ENCODE results near the gene USO1. TPM values are rescaled to one million over a fixed set of nuclear protein-coding genes. Genes with fewer than 3 reads are reported as not detected.
"Not testable (repeated sequence)": the region's sequence is repeated elsewhere in the genome, so short reads cannot be mapped to it uniquely, and the experiment has no call there.

USO1 gene, protein sequence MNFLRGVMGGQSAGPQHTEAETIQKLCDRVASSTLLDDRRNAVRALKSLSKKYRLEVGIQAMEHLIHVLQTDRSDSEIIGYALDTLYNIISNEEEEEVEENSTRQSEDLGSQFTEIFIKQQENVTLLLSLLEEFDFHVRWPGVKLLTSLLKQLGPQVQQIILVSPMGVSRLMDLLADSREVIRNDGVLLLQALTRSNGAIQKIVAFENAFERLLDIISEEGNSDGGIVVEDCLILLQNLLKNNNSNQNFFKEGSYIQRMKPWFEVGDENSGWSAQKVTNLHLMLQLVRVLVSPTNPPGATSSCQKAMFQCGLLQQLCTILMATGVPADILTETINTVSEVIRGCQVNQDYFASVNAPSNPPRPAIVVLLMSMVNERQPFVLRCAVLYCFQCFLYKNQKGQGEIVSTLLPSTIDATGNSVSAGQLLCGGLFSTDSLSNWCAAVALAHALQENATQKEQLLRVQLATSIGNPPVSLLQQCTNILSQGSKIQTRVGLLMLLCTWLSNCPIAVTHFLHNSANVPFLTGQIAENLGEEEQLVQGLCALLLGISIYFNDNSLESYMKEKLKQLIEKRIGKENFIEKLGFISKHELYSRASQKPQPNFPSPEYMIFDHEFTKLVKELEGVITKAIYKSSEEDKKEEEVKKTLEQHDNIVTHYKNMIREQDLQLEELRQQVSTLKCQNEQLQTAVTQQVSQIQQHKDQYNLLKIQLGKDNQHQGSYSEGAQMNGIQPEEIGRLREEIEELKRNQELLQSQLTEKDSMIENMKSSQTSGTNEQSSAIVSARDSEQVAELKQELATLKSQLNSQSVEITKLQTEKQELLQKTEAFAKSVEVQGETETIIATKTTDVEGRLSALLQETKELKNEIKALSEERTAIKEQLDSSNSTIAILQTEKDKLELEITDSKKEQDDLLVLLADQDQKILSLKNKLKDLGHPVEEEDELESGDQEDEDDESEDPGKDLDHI
- 105 and 141 TPM in 2 replicates for total RNA-seq

DNA sequence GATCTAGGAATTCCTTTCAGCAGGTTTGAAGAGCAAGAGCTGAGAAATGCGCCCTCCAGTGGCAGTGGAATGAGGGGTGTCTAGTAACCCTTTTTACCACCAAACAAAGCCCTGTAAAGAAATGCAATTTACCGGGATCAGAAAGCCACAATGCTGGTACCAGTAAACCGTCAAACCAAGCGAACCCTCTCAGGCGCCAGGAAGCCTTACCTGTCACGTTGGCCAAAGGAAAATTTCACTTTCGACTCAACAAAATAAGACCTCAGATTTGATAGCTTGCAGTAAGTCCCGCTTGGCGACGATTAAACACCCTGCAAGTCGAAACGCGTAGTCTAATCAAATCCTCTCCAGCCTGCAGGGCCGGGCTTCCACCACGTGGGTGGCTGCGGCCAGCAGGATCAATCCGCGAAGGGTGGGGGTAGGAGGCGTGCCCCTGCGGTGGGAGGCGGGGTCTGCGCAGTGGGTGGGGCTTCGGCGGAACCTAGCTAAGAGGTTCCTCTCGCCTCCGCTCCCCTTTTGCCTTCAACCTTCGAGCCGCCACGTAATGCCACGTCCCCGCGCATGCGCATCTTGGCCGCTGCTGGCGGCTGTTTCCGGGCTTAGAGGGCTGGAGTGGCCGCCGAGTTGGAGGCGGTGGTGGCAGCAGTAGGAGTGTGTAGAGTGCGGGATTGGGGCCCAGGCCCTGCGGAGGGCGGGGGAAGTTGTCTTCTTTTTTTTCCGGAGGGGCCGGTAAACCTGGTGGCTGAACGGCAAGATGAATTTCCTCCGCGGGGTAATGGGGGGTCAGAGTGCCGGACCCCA is at the start of gene USO1:
Gene USO1, plus strand, starts transcription at position 512 of the 801 bp plus-strand sequence. Its CDS starts 243 bp downstream, at position 755.
- DNase-seq = peak; percentile 100

DNA sequence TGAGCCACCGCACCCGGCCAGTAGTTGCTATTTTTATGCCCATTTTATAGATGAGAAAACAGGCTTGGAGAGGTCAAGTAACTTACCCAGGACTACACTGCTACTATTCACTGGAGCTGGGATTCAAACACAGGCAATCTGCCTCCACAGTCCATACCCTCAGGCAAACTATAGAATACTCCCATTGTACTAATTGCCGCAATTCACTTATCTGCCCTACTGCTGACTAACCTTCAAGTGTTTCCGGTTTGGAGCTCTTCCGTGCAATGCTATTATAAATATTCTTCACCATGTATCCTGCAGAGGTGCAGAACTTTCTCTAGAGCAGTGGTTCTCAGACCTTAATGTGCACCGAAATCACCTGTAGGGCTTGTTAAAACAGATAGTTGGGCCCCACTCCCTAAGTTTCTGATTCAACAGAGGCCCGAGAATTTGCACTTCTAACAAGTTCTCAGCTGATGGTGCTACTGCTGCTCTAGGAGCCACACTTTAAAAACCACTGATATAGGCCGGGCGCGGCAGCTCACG is 49.3 kb upstream of the USO1 start:
- peak; percentile 13 for DNase-seq

DNA sequence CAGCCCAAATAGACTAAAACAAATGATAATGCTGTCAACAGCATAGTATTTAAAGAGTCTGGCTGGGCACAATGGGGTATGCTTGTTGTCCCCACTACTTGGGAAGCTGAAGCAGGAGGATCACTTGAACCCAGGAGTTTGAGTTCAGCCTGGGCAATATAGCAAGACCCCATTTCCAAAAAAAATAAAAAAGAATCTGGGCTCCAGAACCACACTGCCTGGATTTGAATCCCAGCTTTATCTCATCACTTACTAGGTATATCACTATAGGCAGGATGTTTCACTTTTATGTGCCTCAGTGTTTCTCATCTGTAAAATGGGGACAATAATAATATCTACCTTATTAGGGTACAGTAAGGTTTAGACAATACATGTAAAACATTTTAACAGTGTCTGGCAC is 45.9 kb upstream of the USO1 start:
- no peak for DNase-seq

DNA sequence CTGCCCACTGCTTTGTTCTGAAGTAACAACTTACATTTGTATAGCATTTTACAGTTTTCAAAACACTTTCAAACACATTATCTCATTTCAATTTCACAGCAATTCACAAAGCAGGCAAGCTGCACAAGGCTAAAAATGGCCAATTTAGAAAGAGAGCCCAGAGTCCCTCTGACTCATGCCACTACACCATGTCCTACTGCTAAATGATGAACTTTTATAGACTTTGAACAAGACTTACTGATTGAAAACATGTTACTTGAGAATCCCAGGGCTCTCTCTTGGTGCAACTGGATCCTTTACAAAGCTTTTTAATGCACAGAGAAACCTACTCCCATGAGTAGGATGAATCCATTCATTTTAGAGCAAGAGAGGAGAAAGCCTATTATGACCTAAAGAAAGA is 45.4 kb upstream of the USO1 start:
- DNase-seq = no peak

DNA sequence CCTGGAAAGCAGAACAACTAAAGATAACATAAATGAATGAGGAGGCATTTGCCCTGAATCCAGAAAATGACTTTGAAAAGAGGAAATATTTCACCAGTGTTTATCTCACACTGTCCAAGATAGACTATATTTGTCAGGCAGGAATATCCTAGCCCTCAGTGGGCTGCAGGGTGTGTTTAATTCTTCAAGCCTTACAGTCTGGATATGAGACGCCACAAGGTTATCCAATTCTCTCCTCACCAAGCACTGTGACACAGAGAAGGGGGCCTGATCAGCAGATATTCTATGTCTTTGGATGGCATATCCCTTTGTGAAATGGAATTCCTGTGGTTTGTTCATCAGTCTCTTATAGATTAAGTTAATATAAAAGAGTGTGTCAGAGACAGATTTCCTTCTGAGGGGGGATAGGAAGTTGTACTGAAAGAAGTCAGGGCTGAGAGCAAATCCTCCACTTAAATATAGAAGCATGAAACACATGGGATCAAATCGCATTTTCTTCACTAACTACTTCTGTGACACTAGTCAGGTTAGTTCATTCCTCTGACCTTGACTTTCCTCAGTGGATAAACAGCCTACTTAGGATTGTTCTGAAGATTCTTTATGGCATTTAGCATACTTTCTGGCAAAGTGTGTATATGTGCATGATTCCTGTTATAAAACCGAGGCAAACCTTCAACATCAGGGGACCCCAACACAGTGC is 44.4 kb upstream of the USO1 start:
- DNase-seq = no peak

DNA sequence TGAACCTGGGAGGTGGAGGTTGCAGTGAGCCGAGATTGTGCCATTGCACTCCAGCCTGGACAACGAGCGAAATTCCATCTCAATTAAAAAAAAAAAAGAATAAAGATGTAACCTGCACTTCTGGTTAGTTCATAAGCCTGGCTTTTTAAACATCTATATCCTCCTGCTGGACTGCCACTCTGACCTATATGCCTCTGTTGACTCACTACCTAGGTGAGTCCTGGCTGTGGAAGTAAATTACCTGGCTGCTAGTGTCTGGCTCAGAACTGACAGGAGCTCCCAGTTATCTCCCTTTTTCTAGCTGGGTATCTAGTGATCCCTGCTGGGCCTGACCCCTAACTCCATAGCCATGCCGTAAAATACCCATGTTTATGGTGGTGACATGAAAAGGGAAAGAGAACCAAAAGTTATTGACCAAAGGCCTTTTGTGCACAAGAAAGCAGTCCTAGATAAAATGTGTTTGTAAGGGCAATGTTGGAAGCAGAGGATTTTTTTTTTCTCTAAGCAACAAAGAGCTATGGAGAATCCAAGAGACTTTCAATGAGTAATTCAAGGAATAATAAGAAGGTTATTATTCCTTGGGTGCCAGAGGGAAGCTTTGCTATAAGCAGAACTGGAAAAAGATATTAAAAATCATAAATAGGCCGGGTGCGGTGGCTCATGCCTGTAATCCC is 40.8 kb upstream of the USO1 start:
- no peak for DNase-seq

DNA sequence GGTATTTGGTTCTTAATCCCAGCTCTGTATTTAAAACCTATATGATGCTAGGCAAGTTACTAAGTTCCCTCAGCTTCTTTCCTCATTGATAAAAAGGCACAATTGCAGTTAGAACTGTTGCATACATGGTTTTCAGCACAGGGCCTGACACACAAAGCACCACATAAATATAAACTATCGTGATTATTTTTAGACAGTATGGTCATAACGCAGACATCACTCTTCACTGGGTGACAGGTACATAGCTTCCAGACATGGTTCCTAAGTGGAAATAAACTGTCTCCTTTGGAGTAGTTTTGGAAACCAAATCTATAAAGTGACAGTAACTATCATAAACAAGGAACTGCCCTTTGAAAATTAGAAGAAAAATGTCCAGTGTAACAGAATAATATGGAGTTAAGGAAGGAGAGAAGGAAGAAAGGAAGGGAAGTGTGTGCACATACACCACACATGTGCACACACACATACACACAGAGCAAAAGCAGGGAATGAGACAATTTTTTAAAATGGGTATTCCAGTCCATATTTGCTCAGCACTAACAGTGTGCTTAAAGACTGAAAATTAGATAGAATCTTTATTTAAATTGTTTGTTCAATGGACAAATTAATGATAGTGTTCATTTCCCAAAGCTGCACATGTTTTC is 38.7 kb upstream of the USO1 start:
- DNase-seq = no peak

DNA sequence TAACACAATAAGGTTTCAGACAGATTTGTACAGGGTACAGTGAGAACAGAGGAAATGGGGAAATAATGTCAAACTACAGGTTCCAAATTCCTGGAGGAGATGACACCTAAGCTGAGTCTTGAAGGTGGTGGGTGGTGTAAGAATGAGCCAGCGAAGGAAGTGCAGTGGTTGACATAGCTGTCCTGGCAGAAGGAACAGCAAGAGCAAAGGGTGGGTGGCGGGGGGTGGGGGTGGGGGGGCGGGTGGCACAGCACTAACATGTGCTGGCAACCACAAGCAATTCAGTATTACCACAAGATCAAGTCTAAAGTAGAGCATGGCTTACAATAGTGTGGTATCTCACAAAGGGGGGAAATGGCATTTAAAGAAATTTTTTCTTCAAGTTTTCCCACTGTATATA is 38.0 kb upstream of the USO1 start:
- DNase-seq = no peak

DNA sequence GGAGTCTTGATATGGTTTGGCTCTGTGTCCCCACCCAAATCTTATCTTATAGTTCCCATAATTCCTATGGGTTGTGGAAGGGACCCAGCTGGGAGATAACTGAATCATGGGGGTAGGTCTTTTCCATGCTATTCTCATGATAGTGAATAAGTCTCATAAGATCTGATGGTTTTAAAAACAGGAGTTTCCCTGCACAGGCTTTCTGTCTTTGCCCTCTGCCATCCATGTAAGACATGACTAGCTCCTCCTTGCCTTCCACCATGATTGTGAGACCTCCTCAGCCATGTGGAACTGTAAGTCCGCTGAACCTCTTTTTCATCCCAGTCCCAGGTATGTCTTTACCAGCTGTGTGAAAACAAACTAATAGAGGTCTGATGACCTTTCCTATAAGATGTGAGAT is 37.3 kb upstream of the USO1 start:
- DNase-seq = not testable (repeated sequence)

DNA sequence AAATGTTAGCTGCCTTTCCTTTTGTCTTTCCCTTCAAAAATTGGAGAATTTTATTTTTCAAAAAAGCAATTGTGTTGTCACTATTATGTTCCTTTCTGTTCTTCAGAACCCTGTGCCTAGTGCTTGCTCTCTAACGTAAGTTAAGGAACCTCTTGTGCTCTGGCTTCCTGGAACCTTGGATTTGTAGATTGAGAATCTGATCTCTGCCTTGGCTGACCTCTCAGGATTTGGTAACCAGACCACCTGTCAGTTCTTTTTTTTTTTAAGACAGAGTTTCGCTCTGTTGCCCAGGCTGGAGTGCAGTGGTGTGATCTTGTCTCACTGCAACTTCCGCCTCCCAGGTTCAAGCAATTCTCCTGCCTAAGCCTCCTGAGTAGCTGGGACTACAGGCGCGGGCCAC is 32.3 kb upstream of the USO1 start:
- DNase-seq = not testable (repeated sequence)

DNA sequence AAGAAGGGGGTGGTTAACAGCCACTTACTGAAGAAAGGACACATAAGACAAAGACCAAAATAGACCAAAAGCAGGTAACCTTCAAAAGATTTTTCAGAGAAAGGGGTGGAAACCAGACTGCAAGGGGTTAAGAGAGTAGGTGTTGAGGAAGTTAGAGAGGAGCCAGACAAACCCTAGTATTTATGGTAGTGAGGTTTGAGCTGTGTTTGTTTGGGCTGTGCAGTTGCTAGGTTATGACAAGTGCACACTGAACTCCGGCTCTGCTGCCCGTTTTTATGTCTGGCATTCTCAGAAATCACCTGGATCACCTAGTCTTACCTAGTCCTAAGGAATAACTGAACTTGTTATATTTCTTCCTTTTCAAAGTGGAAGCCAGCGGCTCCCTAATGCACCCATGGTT is 28.3 kb upstream of the USO1 start:
- no peak for DNase-seq

DNA sequence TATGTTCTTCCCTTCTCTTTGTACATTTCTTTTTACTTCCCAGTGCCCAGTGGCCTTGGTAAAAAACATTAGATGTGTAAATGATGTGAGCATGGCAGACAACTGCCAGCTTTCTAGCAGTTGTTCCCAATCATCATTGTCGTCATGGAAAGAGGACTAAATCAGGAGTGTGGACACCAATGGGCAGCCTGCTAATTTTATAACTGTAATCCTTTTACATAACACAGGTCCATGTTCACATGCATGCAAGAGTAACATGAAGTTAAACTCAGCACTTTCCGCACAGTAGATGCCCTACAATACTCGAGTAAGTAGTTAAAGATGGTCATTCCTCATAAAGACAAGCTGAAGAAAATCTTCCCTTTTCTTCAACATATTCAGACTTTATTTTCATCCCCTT is 27.8 kb upstream of the USO1 start:
- no peak for DNase-seq

DNA sequence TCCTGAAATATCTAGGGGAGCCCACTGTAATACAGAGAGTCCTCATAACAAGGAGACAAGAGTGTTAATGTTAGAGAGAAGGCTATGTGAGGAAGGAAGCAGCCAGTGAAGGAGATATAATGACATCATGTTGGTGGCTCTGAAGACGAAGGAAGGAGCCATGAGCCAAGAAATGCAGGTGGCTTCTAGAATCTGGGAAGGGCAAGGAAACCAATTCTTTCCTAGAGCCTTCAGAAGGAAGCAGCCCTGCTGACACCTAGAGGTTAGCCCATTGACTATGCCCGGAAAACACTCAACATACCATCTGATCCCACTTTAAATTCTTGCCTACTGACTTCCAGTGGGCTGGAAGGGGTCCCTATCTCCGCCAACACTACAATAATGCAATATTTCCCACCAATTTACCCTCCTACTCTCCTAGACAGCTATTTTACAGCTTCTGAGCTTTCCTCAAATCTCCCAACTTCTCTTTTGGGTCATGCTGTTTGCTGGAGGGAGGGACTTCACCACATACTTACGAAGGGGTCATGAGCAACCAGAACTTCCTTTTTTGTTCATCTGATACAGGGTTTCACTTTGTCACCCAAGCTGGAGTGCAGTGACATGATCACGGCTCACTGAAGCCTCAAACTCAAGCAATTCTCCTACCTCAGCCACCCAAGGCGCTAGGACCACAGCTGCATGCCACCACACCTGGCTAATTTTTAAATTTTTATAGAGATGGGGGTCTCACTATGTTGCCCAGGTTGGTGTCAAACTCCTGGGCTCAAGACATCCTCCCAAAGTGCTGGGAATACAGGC is 26.0 kb upstream of the USO1 start:
- DNase-seq = peak; percentile 24

DNA sequence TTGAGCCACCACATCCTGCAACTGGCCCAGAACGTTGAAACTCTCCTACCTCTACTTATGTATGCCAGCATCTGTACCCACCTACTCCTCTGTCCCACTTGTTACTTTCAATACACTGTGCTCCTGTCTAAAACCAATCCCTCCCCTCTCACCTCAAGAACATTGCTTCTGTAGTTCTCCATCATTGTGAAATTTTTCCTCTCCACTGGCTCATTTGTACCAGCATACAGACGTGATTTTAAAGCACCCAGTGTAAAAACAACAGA is 25.5 kb upstream of the USO1 start:
- no peak for DNase-seq

DNA sequence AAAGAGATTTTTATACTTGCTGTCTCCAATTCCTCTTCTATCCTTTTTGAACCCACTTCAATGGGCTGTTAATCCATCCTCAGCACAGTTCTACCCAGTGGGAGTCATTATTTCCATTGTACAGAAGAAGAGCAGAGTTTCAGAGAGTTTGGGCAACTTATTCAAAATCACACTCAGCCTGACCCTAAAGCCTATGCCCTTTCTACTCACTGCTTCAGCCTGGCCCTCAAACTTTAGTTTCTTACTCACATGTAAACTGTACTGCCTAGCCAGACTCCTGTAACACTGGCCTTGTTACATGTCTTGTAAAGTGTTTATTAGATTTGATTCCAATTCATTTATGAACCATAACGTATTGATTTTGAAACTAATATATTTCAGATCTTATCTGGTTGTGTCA is 25.1 kb upstream of the USO1 start:
- DNase-seq = no peak

DNA sequence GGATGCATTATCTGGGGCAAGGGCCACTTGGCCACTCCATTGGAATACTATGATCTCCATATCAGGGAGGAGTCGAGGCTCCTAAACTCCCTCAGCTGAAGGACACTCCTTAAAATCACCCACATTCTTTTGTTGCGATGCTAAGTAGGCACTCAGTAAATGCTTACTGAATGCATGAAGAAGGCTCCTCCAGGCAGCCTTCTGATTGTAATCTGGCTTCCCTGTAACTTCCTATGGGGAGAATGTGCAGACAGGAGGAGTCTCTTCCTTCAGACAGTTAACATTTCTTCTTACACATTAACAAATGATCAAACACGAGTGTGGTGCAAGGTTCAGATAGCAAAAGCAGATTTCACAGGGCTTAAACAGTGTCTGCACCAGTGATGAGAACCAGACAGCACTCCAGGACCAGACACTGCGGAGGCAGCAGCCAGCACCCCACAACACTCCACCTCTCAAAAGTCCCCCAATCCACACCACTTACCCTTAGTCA is 21.4 kb upstream of the USO1 start:
- DNase-seq = no peak

DNA sequence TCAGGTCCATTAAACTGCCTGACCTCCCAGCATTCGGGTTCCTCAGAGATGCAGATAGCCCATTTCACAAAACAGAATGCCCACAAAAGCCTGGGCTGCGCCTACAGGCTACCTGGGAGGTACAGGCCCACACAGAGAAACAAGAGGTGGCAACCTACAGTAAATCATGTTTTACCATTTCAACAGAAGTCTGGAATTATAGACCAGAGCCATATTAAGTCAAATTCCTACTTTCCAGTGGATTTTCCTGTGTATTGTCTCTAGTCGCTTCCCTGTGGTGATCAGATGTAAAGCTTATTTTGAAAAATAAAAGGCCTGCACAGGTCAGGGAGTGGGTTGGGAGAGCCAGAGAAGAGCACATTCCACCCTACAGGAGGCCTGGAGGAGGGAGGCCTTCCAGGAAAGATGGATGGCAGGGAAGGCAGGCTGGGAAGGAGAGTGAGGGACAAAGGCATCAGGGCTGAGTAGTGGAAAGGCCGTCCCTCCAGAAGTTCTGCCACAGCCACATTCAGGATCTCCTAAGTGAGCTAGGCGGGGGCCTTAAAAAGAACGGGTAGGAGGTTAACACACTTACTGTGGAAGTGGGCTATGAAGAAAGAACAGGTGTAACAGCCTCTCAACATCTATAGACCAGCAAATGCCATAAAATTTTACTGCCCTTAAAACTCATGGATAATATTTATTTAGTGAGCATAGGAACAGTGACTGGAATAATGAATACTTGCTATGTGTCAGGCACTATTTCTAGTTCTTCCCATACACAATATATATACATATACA is 19.0 kb upstream of the USO1 start:
- no peak for DNase-seq

DNA sequence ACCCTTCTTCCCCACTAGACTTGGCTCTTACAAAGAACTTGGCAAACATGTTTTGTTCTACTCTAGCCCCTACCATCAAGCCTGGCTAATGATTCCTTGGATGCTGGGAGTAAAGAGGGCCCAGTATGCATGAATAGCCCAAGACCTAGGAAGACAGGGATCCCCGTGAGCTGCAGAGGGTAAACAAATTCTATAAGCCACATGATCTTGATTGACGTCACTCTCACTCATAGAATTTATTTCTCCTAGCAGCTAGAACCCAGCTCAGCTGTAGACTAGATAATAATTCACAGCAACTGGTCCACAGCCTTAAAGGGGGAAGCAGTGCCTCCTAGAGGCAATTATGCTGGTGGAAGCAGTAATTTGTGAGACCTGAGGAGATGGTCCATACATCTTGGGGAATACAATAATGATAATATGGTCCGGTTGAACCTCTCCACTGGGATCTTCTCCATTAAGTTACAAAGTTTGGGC is 16.1 kb upstream of the USO1 start:
- DNase-seq = peak; percentile 20

DNA sequence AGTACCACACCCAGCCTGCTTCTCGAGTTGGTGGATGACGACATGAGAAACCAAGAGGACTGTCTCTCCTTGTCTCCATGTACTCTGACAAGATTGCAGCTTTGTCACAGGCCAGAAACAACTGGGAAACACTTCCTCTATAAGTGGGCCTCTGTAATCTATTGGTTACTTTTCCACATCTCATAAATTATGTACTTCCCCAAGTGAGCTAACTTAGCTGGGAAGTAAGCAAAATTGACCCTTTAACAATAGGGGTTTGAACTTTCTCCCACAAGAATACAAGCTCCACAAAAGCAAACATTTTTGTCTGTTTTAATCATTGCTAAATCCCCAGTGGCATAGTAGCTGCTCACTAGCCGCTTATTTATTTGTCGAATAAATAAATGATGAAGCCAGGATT is 14.1 kb upstream of the USO1 start:
- DNase-seq = peak; percentile 84

All from dermis blood vessel endothelial cell (primary cell).